Dermis microvascular lymphatic vessel endothelial cell (primary cell): ENCODE data around the gene NDUFAF7. TPM values are rescaled to one million over a fixed set of nuclear protein-coding genes. Genes with fewer than 3 reads are reported as not detected.
A peak's percentile ranks its signal among the peaks of the same experiment; 100 is the strongest.
"Not testable (repeated sequence)": the region's sequence is repeated elsewhere in the genome, so short reads cannot be mapped to it uniquely, and the experiment has no call there.

Experiments used
- DNase-seq, 2 donors: peaks; one replicate each; pipeline versions ENCODE4 v3.0.0 to v3.0.0-alpha.2; 2010; ENCODE audit warnings: low read depth in 2 of 2
- total RNA-seq: library from RNA; depleted of rRNA; stranded (reverse); fragments of >200 nt; gene quantifications from 2 replicates; pipeline ENCODE4 v1.2.1, GENCODE V29; 2014

NDUFAF7 gene
- total RNA-seq, 1 donor from 2014 or later, result 9.2 TPM

DNA sequence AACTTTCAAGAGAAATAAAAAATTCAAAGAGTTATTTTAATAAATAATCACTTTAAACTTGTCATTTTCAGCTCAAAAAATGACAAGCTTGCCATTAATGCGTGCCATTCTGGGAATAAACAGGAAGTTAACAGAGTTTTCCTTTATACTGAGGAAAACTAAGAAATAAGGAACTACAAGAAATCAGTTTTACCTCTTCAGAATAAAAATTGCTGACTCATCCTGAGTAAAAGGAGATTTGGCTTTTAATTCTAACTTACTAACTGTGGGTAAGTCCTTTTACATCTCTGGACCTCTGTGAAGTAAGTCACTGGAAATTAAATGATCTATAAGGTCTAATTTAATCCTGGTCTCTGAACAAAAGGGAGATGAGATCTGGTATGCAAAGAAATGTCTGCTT lies 16.2 kb upstream of the NDUFAF7 start:
- DNase-seq, result no peak

DNA sequence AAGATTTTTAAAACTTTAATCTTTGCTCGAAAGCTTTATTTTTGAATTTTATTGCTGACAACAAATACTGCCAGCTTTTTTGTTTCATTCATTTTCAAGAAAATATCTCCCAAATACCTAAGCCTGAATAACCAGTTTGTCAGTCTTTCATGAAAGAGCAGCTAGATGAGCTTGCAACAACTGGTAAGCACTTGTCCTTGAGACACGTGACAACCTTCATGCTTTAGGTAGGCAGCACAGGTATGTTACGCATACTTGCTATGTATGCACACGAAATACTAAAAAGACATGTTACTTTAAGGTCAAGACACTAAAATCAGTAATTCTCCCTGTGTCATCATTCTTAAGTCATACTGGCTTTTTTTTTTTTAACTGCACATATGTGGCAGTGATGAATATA lies 12.4 kb upstream of the NDUFAF7 start:
- DNase-seq, result no peak

DNA sequence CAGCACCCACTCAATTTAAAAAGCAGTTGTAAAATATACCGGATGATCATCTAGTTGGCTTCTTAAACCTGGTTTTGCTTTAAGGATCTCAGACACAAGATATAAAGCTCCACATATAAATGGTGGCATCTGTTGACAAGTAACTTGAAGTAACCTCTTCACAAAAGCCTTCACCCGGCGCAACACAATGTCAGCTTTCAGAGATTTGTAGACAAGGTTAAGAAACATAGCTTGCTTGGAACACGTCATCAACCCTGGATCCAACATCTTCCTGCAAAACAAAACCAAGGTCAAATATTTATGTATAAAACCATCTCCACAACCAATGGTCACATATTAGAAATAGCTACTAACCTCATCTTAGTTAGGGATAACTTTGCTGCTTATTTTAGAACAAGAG lies 8.3 kb upstream of the NDUFAF7 start:
- no peak for DNase-seq

DNA sequence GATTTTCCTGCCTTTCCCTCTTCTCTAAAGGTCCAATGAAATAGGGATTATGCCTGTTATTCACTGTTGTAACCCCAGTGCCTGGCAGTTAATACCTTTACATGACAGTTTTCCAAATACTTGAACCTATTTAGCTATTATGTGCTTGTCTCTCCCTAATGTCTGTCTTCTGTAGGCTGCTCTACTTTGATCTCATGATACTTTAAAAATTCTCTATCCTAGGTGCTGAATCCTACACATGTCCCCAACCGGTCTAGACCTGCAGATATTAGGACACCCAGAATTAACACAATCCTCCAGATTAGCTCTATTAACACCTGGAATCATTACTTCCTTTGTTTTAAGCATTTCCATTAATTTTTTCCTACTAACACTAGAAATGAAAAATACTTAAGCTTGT lies 7.4 kb upstream of the NDUFAF7 start:
- DNase-seq, result no peak

DNA sequence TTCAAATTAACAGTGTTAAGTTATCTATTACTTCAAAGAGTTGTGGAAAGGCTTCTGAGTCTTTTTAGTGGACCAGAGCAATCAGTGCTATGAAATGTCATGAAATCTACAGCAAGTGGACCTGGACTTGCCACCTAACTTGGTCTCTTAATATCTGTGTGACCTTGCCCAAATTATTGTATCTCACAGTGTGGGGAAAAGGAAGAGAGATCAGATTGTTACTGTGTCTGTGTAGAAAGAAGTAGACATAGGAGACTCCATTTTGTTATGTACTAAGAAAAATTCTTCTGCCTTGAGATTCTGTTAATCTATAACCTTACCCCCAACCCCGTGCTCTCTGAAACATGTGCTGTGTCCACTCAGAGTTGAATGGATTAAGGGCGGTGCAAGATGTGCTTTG lies 6.3 kb upstream of the NDUFAF7 start:
- not testable (repeated sequence) for DNase-seq

DNA sequence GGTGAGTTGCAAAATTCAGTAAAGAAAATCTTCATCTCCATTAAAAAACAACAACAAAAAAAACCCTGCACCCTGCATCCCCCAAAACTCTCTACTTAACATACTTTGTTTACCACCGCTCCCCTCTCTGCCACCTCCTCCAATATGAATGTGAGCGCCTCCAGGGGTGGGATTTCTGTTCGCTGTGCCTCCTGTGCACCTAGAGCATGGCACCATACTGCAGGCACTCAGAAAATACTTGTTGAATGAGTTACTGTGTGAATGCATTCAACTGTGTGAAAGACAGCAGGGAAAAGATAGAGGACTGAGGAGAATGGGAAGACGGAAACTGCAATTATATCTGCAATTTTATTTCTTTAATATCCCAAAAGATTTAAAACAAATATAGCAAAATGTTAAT lies 4.6 kb upstream of the NDUFAF7 start:
- DNase-seq, result no peak

DNA sequence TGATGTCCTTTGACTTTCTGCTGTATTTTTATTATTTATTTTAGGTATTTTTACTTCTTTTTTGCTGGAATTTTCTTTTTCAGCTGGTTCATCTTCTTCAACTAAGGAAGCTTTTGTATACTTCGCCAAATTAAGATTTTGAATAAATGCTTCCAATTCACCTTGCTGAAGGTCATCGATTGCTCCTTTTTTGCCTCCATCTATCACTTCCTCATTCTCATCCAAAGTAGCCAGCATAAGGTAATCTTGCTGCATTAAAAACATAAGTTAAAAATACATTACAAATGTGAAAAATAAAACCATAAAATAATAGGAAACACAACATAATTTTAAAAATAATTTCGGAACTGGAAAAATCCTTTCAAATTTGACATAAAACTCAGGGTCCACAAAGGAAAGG lies 2.7 kb upstream of the NDUFAF7 start:
- no peak for DNase-seq

DNA sequence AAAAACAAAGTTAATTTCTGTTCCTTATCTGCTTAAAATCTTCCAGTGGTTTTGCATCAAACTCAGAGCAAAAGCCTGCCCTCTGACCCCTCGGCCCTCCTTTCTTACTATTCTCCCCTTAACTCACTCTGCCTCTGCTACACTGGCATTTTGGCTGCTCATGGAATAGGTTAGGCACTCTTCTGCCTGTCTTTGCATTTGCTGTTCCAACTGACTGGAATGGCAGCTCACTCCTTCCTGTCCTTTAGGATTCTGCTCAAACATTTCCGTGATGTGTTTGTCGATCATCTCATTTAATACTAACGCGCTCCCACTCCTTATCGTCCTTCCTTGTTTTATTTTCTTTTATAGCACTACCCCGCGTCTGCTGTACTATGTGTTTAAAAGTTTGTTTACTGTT lies 877 bp upstream of the NDUFAF7 start:
- peak in 1 of 2 donors; percentile 33 for DNase-seq

DNA sequence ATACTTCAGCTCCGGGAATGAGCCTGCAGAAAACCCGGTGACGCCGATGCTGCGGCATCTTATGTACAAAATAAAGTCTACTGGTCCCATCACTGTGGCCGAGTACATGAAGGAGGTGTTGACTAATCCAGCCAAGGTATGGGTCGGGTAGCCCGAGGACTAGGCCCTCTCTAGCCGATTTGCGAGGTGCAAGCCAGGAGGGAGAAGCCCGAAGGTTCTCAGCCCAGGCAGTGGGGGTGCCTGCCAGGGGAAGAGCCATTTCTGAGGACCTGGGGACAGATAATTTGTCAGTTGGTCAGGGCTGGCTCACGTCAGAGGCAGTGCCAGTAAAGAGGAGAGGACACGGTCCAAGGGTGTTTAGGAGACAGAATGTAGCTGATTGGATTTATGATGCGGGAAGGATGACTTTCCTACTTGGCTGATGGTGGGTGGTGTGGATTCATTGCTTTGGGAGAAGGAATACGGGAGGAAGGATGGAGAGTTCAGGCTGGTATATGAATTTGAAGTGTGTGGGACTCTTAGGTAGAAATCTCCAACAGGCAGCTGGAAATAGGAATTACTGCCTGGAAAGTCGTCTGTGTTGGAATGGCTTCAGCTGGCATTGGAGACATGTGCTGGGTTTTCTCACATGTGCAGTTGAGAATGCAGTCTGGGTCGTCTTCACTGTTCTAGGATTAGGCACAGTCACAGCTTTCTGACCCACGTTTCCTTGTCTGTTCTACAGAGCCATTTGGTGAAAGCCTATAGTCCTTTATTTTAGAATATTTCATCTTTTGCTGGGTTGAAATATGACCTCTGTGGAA lies 874 bp downstream of the NDUFAF7 start:
- DNase-seq, result no peak

DNA sequence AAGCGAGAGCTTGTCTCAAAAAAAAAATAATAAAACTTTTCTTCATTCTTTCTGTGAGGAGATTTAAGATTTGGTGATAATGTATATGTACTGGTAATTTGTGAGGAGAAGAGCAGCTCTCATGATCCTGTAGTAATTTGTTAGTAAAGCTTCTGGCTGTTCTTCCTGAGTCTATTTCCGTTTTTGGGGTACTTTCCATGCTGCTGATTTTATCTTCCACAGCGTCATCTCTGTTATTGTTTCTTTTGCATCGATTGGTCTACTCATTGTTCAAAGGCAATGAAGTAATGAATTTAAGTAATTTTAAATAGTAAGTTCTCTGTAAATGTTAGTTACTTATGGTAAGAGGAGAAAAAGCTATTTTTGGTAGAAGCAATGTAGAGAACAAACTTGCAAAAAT lies 12.0 kb downstream of the NDUFAF7 start:
- DNase-seq, result peak in 1 of 2 donors; percentile 58

DNA sequence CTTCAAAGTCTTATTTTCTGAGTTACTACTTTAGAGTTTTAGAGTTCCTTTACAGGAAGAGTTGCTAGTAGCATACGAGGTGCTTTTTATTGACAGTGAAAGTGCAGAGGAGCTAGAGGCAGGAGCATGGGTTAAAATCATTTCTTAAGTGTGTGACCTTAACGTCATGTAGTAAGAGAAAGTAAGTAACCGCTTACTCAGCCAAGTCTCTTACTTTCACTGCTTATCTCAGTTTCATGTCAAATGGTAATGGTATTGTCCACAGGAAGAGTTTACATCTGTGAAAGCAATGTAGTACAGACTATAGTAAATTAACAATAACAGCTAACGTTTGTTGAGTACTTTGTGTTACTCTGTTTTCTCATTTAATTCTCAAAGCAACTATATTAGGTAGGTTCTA lies 12.6 kb downstream of the NDUFAF7 start:
- DNase-seq, result peak in 1 of 2 donors; percentile 23

DNA sequence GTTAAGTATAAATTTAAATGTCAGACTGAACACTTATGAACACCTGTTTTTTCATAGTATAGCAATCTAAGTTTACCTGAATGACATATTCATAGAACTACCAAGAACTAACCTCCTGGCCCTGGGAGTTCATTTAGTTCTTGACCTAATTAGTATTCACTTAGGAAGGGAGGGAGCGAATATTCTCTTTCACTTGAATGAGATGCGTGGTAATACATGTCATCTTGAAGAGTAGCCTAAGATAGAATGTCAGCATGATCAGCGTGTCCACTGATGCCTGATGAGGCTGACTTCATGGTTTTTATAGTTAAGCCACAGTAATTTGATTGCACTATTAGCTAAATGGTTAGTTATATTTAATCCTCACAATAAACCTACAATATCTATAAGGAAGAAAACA lies 13.3 kb downstream of the NDUFAF7 start:
- DNase-seq, result no peak

DNA sequence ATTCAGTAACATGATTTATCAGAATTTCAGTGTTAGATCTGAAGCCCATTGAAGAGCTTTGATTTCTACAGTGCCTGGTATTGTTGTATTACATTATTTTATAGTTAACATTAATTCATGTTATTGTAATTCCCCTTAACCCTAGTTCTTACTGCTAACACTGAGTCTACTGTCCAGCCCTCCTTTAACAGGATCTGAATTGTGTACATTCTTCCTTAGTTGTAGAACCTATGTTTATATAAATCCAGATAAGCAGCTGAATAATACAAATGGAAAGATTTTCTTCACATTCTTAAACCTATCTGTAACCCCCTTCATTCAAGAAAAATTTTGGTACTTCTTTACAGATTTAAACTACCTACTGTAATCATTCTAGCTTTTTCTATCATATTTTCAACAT lies 14.7 kb downstream of the NDUFAF7 start:
- DNase-seq, result no peak

DNA sequence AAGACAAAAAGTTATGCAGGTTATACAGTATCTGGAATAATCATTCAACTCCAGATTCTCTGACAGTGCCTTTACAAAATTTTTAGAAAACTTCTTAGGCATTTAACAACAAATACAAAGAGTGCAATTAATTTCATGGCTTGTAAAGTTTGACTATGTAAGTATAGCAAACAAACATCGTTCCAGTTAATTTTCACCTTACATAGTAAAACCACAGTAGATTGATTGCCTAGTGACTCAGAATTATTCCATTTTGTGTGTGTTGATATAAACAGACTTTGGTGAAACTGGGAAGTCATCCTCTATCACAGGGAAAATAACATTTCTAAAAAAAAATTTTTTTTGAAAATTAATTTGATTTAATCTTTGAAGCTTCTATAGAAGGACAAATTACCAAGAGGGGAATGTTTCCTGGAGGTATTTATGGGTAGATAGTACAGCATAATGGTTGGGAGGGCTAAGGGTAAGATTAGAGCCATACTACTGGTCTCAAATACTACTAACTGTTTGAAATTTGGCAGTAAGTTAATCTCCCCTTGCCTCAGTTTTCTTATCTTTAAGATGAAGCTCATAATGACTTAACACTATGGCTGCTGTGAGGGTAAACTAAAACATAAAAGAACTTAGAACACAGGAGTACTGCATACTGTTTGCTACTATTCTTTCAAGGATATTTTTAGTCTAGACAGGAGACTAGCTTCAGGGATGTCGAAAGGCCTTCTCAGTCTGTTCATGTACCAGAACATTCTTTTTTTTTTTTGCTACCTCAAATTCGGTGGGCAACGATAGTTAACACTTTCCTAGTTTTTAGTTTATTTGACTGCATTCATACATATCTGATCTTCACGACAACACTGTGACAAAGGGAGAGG lies 19.6 kb downstream of the NDUFAF7 start:
- no peak for DNase-seq

DNA sequence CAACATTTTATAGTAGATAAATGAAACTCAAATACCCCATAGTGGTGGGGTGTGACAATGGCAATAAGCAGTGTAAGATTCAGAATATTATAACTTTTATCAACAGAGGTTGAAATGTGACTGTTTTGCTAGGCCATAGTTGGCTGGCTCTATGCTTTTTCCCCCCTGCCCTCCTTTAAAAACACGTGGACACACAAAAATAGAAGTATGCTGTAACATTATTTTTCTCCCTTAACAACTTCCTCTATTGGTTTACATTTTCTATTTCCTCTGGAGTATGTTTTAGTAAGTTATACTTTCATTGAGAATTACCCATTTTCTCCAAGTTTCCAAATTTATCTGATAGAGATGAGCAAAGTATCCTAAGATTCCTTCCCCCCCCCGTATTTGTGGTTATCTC lies 31.1 kb downstream of the NDUFAF7 start:
- no peak for DNase-seq

DNA sequence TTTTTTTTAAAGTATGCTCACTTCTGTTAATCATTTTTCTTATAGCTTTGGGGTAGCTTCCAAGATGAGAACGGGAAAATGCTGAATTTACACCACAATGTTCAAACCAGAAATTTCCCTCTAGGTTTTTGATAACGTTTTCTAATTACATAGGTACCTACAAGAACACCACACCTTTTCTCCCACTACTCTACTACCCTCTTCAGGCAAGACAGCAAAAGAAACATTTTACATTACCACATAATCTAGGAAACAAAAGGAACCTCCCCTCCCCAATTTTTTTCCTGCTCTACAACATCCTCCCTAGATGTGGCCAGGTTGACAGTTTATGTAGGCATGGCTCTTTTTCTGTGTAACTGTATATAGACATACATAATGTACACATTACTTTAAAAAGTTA lies 32.4 kb downstream of the NDUFAF7 start:
- no peak for DNase-seq

DNA sequence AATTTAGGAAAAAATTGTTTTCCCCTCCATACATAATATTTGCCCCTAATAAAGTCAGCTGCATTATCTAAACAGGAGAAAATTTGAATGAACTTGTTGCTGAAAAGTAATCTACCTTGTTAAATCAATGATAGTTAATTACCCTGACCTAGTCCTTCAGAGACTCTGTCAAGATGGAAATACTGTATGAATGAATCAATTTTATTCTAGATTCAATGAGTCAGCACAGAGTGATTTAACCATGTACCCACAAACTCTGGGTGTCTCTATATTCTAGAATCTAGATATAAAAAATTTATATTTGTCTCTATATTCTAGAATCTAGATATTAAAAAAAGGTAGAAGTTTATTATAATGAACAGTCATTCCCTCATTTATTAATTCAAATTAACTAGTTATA lies 36.2 kb downstream of the NDUFAF7 start:
- DNase-seq, result no peak

DNA sequence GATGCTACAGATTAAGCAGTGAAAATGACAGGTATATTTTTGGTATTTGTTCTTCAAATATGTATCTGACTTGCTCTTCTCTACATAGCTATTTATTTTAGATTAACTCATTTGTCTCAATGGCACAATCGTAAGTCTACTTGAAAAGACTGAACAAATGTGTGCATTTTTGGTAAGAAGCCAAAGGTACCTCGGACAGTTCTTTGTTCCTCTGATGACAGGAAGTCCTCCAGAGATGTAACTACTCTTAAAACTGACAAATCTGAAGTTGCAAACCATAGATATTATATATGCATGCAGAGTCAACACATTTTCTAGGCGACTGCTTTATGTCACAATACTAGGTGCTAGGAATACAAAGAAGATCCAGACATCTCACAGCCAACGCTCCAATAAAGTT lies 36.7 kb downstream of the NDUFAF7 start:
- no peak for DNase-seq

DNA sequence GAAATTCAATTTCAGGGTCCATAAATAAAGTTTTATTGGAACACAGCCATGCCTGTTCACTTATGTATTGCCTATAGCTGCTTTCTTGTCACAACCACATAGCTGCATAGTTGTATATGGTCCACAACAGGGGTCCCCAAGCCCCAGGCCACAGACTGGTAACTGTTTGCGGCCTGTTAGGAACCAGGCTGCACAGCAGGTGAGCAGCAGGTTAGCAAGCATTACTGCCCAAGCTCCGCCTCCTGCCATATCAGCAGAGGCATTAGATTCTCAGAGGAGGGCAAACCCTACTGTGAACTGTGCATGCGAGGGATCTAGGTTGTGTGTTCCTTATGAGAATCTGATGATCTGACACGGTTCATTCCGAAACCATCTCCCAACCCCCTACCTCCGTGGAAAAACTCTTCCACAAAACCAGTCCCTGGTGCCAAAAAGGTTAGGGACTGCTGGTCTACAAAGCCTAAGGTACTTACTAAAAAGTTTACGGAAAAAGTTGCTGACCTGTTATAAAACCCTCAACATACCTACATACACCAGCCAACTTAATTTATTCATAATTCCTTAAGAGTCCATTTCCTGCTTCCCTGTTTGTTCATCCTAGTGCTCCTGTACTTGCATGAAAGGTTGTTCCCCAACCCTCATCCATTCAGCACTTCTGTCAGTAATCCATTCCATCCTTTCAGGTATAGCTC lies 40.1 kb downstream of the NDUFAF7 start:
- no peak for DNase-seq

DNA sequence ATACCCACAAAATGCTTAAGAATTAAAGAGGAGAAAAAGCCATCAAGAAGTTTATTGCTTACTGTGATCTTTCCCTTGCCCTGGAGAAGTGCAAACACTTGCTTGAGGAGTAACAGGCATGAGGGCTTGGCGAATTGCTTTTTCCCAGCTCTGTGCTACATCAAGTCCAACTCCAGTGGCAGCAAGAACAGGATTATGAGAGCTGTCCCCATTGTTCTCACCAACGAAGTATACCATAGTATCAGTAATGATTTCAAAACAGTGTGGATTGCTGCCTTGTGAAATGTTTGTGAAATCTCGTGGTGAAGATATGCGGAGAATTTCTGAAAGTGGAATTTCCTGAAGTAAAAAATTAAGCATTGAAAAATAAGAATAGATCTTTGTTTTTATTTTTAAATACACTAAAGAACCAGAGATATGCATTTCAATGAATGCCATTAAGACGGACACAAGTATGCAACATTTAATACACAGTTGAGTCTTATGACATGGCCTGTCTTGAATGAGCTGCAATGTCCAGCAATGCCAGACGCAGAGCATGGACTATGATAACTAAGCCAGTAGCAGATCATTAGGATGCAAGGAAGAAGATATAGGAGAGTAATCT lies 43.0 kb downstream of the NDUFAF7 start:
- DNase-seq, result no peak

DNA sequence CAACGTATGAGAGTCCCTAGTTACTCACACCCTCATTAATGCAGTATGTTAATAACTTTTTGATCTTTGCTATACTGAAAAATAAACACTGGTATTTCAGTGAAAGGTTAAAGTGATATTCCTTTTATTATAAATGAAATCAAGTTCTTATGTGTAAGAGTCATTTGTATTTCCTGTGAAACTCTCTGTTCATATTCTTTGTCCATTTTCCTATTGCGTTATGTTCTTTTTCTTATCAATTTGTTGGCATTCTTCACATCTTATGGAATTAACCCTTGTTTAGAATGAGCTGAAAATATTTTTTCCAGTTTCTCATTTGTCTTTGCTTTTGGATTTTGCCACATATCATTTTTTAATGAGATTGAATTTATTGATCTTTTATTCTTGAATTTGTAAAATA lies 44.8 kb downstream of the NDUFAF7 start:
- no peak for DNase-seq

DNA sequence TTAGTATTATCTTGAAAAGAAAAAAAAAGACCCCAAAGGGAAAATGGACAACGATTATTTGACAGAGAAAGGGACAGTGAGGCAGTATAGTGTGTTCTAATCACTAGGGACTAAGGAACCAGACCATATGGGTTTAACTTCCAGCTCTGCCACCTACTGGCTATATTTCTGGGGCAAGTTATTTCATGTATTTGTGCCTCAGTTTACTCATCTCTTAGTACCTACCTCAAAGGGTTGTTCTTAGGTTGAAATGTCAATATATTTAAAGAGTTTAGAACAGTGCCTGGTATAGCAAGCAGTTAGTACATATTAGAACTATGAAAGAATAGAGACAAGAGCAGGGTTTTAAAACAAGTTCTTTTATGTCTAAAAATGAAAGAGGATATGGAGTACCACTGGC lies 50.5 kb downstream of the NDUFAF7 start:
- DNase-seq, result no peak
